Ishikawa (cell line): ENCODE data around the gene PSMB1.

Source experiments
- CEBPB ChIP-seq: IDR thresholded peaks from 2 replicates; pipeline ENCODE4 v1.6.1; 2012
- EGR1 ChIP-seq: IDR thresholded peaks from 2 replicates; pipeline ENCODE4 v1.6.1; 2012
- EP300 ChIP-seq: IDR thresholded peaks from 2 replicates; pipeline ENCODE4 v1.6.1; 2012; ENCODE audit warnings: borderline replicate concordance
- FOXM1 ChIP-seq: IDR thresholded peaks from 2 replicates; pipeline ENCODE4 v1.6.1; 2012; ENCODE audit warnings: low read depth, borderline replicate concordance
- MAX ChIP-seq: IDR thresholded peaks from 2 replicates; pipeline ENCODE4 v1.6.1; 2012
- RAD21 ChIP-seq: IDR thresholded peaks from 2 replicates; pipeline ENCODE4 v1.6.1; 2012; ENCODE audit warnings: low read depth
- TAF1 ChIP-seq: IDR thresholded peaks from 2 replicates; pipeline ENCODE4 v1.6.1; 2012; ENCODE audit warnings: low read depth, mild to moderate bottlenecking
- YY1 ChIP-seq: IDR thresholded peaks from 2 replicates; pipeline ENCODE4 v1.6.1; 2012; ENCODE audit warnings: low read depth
- ZBTB7A ChIP-seq: IDR thresholded peaks from 2 replicates; pipeline ENCODE4 v1.6.1; 2012; ENCODE audit warnings: low read depth

DNA sequence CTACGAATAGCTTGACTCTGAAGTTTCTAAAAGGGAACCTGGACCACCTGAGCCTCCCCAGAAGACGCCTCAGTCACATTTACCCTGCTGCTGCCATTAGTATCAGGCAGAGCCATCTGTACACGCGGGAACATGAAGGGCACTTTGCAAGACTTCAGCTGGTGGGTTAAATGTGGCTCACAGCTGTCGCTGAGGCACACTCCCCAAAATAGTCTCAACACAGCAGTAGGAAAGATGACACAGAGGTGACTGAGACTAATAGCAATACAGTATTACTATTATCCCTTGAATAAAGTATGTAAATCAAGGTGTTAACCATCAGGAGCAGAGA lies 29.0 kb downstream of the PSMB1 start:
- TF ChIP-seq FOXM1 (no peak), EGR1 (no peak), EP300 (no peak), CEBPB (no peak), RAD21 (no peak), ZBTB7A (no peak), MAX (no peak), TAF1 (no peak), YY1 (no peak)
